Activated T-helper 17 cell treated with anti-CD3 and anti-CD28 coated beads, Interleukin-2, amount 50 U/mL, for 72 hours (primary cell): Measurements from ENCODE around the gene FREY1. TPM values are rescaled to one million over a fixed set of nuclear protein-coding genes. Genes with fewer than 3 reads are reported as not detected.

Source experiments
- ATAC-seq: fragments of 150-1000 bp; cut with Tn5 transposase; replicated peaks from 2 replicates; pipeline ENCODE4 v1.10.0; 2021; ENCODE audit warnings: mild to moderate bottlenecking, moderate library complexity
- H3K27ac Mint-ChIP-seq: one replicate; pipeline ENCODE4 v1.8.0; 2022; ENCODE audit warnings: mixed read lengths
- H3K27me3 Mint-ChIP-seq: one replicate; pipeline ENCODE4 v1.8.0; 2022; ENCODE audit warnings: mixed read lengths
- H3K36me3 Mint-ChIP-seq: one replicate; pipeline ENCODE4 v1.8.0; 2022; ENCODE audit warnings: low read depth, mild to moderate bottlenecking, mixed read lengths
- H3K4me1 Mint-ChIP-seq: one replicate; pipeline ENCODE4 v1.8.0; 2022; ENCODE audit warnings: mixed read lengths
- H3K4me3 Mint-ChIP-seq: one replicate; pipeline ENCODE4 v1.8.0; 2022; ENCODE audit warnings: mild to moderate bottlenecking, mixed read lengths
- H3K9me3 Mint-ChIP-seq: one replicate; pipeline ENCODE4 v1.8.0; 2022; ENCODE audit warnings: mixed read lengths
- total RNA-seq, 2 donors: library from RNA; stranded (reverse); gene quantifications; one replicate each; pipeline ENCODE4 v1.2.3, GENCODE V29; 2022

The FREY1 gene
- total RNA-seq, 2 donors from 2014 or later, result 1.8 to 2.7 TPM

GRCh38 chr11:45899086-45899447, 8.0 kb downstream of the FREY1 start:
- ATAC-seq, result peak; percentile 2
- Mint-ChIP-seq H3K27me3 (peaks cover 21% of the 10 kb centered on the region), H3K4me3 (peak overlapping the region; percentile 37), H3K36me3 (no peaks in the 10 kb centered on the region), H3K9me3 (no peaks in the 10 kb centered on the region), H3K27ac (no peak overlapping the region), H3K4me1 (no peaks in the 10 kb centered on the region)

- Mint-ChIP-seq H3K4me1 (no peaks in the 10 kb centered on the region), H3K9me3 (no peaks in the 10 kb centered on the region), H3K4me3 (no peak overlapping the region), H3K27me3 (peaks cover 24% of the 10 kb centered on the region), H3K36me3 (no peaks in the 10 kb centered on the region), H3K27ac (no peak overlapping the region)
- no peak for ATAC-seq
These were observed 9.5 kb downstream of the FREY1 start for GRCh38 chr11:45897556-45897955.

GRCh38 chr11:45896422-45896984, 10.6 kb downstream of the FREY1 start:
- Mint-ChIP-seq H3K4me3 (no peak overlapping the region), H3K27ac (no peak overlapping the region), H3K9me3 (no peaks in the 10 kb centered on the region), H3K27me3 (peaks cover 24% of the 10 kb centered on the region), H3K4me1 (no peaks in the 10 kb centered on the region), H3K36me3 (no peaks in the 10 kb centered on the region)
- no peak for ATAC-seq

GRCh38 chr11:45895553-45896259, 11.4 kb downstream of the FREY1 start:
- no peak overlapping the region for H3K27ac Mint-ChIP-seq
- no peaks in the 10 kb centered on the region for H3K9me3 Mint-ChIP-seq
- H3K27me3 Mint-ChIP-seq, result peaks cover 21% of the 10 kb centered on the region
- ATAC-seq, result no peak
- no peaks in the 10 kb centered on the region for H3K4me1 Mint-ChIP-seq
- H3K4me3 Mint-ChIP-seq, result no peak overlapping the region
- H3K36me3 Mint-ChIP-seq, result no peaks in the 10 kb centered on the region

- H3K27ac Mint-ChIP-seq, result no peak overlapping the region
- H3K4me3 Mint-ChIP-seq, result no peak overlapping the region
These were observed 12.4 kb downstream of the FREY1 start for GRCh38 chr11:45894555-45895247.

GRCh38 chr11:45892856-45893255, 14.2 kb downstream of the FREY1 start:
- Mint-ChIP-seq H3K36me3 (no peaks in the 10 kb centered on the region), H3K9me3 (no peaks in the 10 kb centered on the region), H3K4me1 (no peaks in the 10 kb centered on the region), H3K4me3 (no peak overlapping the region), H3K27ac (no peak overlapping the region), H3K27me3 (peaks cover 16% of the 10 kb centered on the region)
- no peak for ATAC-seq

More at GRCh38 chr11:45894555-45895247, 12.4 kb downstream of the FREY1 start:
- H3K9me3 Mint-ChIP-seq, result no peaks in the 10 kb centered on the region
- H3K27me3 Mint-ChIP-seq, result peaks cover 22% of the 10 kb centered on the region
- no peaks in the 10 kb centered on the region for H3K4me1 Mint-ChIP-seq
- H3K36me3 Mint-ChIP-seq, result no peaks in the 10 kb centered on the region
- no peak for ATAC-seq

GRCh38 chr11:45890886-45891550, 16.1 kb downstream of the FREY1 start:
- no peak for ATAC-seq
- Mint-ChIP-seq H3K4me3 (no peak overlapping the region), H3K36me3 (no peaks in the 10 kb centered on the region), H3K27ac (no peak overlapping the region), H3K9me3 (no peaks in the 10 kb centered on the region), H3K27me3 (peaks cover 15% of the 10 kb centered on the region), H3K4me1 (no peaks in the 10 kb centered on the region)

- ATAC-seq, result no peak
- no peaks in the 10 kb centered on the region for H3K4me1 Mint-ChIP-seq
These were observed 17.1 kb downstream of the FREY1 start for GRCh38 chr11:45889966-45890365.

GRCh38 chr11:45889555-45889954, 17.5 kb downstream of the FREY1 start:
- no peaks in the 10 kb centered on the region for H3K4me1 Mint-ChIP-seq
- no peaks in the 10 kb centered on the region for H3K36me3 Mint-ChIP-seq
- no peak overlapping the region for H3K27ac Mint-ChIP-seq
- ATAC-seq, result no peak
- no peak overlapping the region for H3K4me3 Mint-ChIP-seq
- H3K27me3 Mint-ChIP-seq, result peaks cover 8% of the 10 kb centered on the region
- H3K9me3 Mint-ChIP-seq, result no peaks in the 10 kb centered on the region

More at GRCh38 chr11:45889966-45890365, 17.1 kb downstream of the FREY1 start:
- Mint-ChIP-seq H3K4me3 (no peak overlapping the region), H3K27ac (no peak overlapping the region), H3K9me3 (no peaks in the 10 kb centered on the region), H3K27me3 (peaks cover 12% of the 10 kb centered on the region), H3K36me3 (no peaks in the 10 kb centered on the region)

GRCh38 chr11:45887587-45887986, 19.5 kb downstream of the FREY1 start:
- no peaks in the 10 kb centered on the region for H3K9me3 Mint-ChIP-seq
- H3K4me1 Mint-ChIP-seq, result no peaks in the 10 kb centered on the region
- no peak for ATAC-seq
- no peaks in the 10 kb centered on the region for H3K36me3 Mint-ChIP-seq
- no peak overlapping the region for H3K27ac Mint-ChIP-seq
- peaks cover 4% of the 10 kb centered on the region for H3K27me3 Mint-ChIP-seq
- H3K4me3 Mint-ChIP-seq, result no peak overlapping the region

GRCh38 chr11:45886816-45887520, 20.1 kb downstream of the FREY1 start:
- Mint-ChIP-seq H3K27me3 (peaks cover 4% of the 10 kb centered on the region), H3K4me3 (peak overlapping the region; percentile 9), H3K27ac (no peak overlapping the region), H3K9me3 (no peaks in the 10 kb centered on the region), H3K4me1 (no peaks in the 10 kb centered on the region), H3K36me3 (no peaks in the 10 kb centered on the region)
- no peak for ATAC-seq

GRCh38 chr11:45885921-45886721, 20.9 kb downstream of the FREY1 start:
- peaks cover under 1% of the 10 kb centered on the region for H3K36me3 Mint-ChIP-seq
- no peak for ATAC-seq
- H3K4me1 Mint-ChIP-seq, result no peaks in the 10 kb centered on the region
- H3K27me3 Mint-ChIP-seq, result peaks cover 4% of the 10 kb centered on the region
- no peaks in the 10 kb centered on the region for H3K9me3 Mint-ChIP-seq
- H3K4me3 Mint-ChIP-seq, result peak overlapping the region; percentile 9
- no peak overlapping the region for H3K27ac Mint-ChIP-seq

GRCh38 chr11:45885274-45885920, 21.7 kb downstream of the FREY1 start, which contains the start of gene MAPK8IP1:
TSS of gene MAPK8IP1 (plus strand) at chr11:45885651. CDS start at chr11:45885821, 170 bp downstream.
- Mint-ChIP-seq H3K4me1 (no peaks in the 10 kb centered on the region), H3K4me3 (peak within 1 kb of the TSS; percentile 58), H3K9me3 (no peaks in the 10 kb centered on the region), H3K27me3 (peaks cover 2% of the 10 kb centered on the region), H3K36me3 (peaks cover 8% of the 10 kb centered on the region), H3K27ac (no peak within 1 kb of the TSS)
- peak; percentile 78 for ATAC-seq
